Spleen (tissue), 11 donors: ENCODE measurements around the gene ENKD1. TPM values are rescaled to one million over a fixed set of nuclear protein-coding genes. Genes with fewer than 3 reads are reported as not detected.

Experiments used
- DNase-seq: peaks from one replicate; pipeline ENCODE4 v3.0.0-alpha.2; 2020
- H3K27ac ChIP-seq, 8 donors: fragments of 200-600 bp; sonication (generic) in 7 of 8; 1 replicate in 4 of 8; 2 replicates in 4 of 8; pipeline versions ENCODE4 v1.5.0 to v1.8.0; 2016 to 2021; ENCODE audit warnings: inconsistent platforms in 4 of 8, mild to moderate bottlenecking in 4 of 8, moderate library complexity in 1 of 8
- H3K27me3 ChIP-seq, 7 donors: fragments of 200-600 bp; sonication (generic) in 6 of 7; replicated peaks in 1 of 7; 1 replicate in 4 of 7; 2 replicates in 3 of 7; pipeline versions ENCODE4 v1.5.0 to v1.8.0; 2016 to 2021; ENCODE audit warnings: inconsistent platforms in 3 of 7, mild to moderate bottlenecking in 1 of 7
- H3K36me3 ChIP-seq, 6 donors: fragments of 200-600 bp; sonication (generic) in 5 of 6; 1 replicate in 4 of 6; 2 replicates in 2 of 6; pipeline versions ENCODE4 v1.5.0 to v1.8.0; 2016 to 2021; ENCODE audit warnings: inconsistent platforms in 2 of 6
- H3K4me1 ChIP-seq, 6 donors: fragments of 200-600 bp; sonication (generic) in 5 of 6; 1 replicate in 3 of 6; 2 replicates in 3 of 6; pipeline versions ENCODE4 v1.5.0 to v1.8.0; 2016 to 2021; ENCODE audit warnings: inconsistent platforms in 3 of 6
- H3K4me3 ChIP-seq, 8 donors: fragments of 200-600 bp; sonication (generic) in 7 of 8; 1 replicate in 4 of 8; 2 replicates in 4 of 8; pipeline versions ENCODE4 v1.5.0 to v1.8.0; 2016 to 2021; ENCODE audit warnings: inconsistent platforms in 4 of 8, mild to moderate bottlenecking in 4 of 8, moderate library complexity in 2 of 8
- H3K9me3 ChIP-seq, 8 donors: fragments of 200-600 bp; sonication (generic) in 7 of 8; 1 replicate in 4 of 8; 2 replicates in 4 of 8; pipeline versions ENCODE4 v1.5.0 to v1.8.0; 2016 to 2021; ENCODE audit warnings: inconsistent platforms in 4 of 8
- POLR2A ChIP-seq, 3 donors: fragments of 450-650 bp; IDR thresholded peaks; one replicate each; pipeline ENCODE4 v1.5.1; 2017; ENCODE audit warnings: antibody characterized with exemption in 3 of 3, mild to moderate bottlenecking in 1 of 3
- POLR2AphosphoS5 ChIP-seq, 3 donors: sonication (generic); formaldehyde crosslinking; IDR thresholded peaks; one replicate each; pipeline ENCODE4 v1.5.1; 2017; ENCODE audit warnings: antibody characterized with exemption in 3 of 3
- WGBS, 5 donors: extraction: QIAGEN DNeasy Blood & Tissue Kit in 3 of 5; methylation state at CpG; one replicate each; pipeline versions ENCODE4 v1.1.5 to v1.1.7; 2013 to 2018; 5-methylcytosine and 5-hydroxymethylcytosine counted together
- intact Hi-C: fragments of 100-400 bp; cut with DNase I; formaldehyde crosslinking; loops from one replicate; pipeline ENCODE4 v1.15.0; 2023; ENCODE audit warnings: low total_unique reads
- polyA plus RNA-seq, 3 donors: library from polyadenylated mRNA; stranded (reverse); fragments of 200-250 nt; gene quantifications; one replicate each; pipeline ENCODE4 v1.2.1, GENCODE V29; 2013
- total RNA-seq, 7 donors: library from RNA; depleted of rRNA in 3 of 7; stranded (reverse); fragments of >200 nt in 3 of 7; fragmentation: NEBNext Ultra II Directional in 4 of 7; extraction: Animal tissue kit (Norgen Biotek cat#: 25700) in 4 of 7; gene quantifications; one replicate each; pipeline versions ENCODE4 v1.1.0 to v1.2.1, GENCODE V29; 2016 to 2021
- TF ChIP-seq, protein P1 (sequence below), 11 experiments: fragments of 200-600 bp in 7 of 11; fragments of 450-650 bp in 4 of 11; sonication (generic) in 4 of 11; IDR thresholded peaks in 8 of 11; conservative IDR thresholded peaks in 3 of 11; 1 replicate in 7 of 11; 2 replicates in 4 of 11; pipeline versions ENCODE4 v1.4.0 to v1.8.0; 2016 to 2021; ENCODE audit warnings: antibody characterized with exemption in 11 of 11, inconsistent platforms in 4 of 11, mild to moderate bottlenecking in 1 of 11
- donor health status: healthy with polysubstance abuse.
- donor health status: DM: no; HTN: no; CAD: no; lungs with moderate emphysema.
- donor health status: DM: no; HTN: no; CAD: no.
- donor health status: Bipolar disorder and iron deficiency.
- donor health status: healthy.
- donor health status: DM: no; HTN: no; CAD: no.
- donor health status: DM: yes; HTN: yes; CAD: no.

The ENKD1 gene
- total and polyA plus RNA-seq, 10 donors, result 9.2 to 21.6 (median 12.2) TPM

DNA sequence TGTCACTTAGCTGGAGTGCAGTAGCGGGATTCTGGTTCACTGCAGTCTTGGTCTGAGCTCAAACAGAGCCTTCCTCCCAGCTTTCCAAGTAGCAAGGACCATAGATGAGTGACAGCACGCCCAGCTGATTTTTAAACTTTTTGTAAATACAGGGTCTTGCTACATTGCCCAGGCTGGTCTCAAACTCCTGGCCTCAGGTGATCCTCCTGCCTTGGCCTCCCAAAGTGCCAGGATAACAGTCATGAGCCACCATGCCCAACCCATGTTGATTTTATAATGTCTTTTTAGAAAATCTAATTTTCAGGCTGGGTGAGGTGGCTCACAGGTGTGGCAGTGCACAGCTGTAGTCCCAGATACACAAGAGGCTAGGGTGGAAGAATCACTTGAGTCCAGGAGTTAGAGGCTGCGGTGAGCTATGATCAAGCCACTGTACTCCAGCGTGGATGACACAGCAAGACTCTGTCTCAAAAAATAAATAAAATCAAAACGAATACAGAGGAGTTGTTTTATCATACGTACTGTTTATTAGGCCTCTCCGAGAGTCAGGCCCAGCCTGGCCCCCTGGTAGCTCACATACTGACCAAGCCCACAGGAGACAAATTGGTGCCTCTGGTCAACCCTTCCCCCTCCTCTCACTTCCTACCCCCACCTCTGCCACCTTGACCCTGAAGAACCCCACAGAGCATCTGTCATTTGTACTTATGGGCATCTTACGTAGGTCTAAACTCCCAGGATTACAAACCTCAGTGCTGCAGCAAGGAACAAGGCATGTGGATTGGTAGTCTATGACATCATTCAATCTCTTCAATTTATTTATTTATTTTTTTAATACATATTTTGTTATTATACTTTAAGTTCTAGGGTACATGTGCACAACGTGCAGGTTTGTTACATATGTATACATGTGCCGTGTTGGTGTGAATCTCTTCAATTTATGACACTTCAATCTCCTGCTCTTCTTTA lies 13.7 kb upstream of the ENKD1 start:
- Histone ChIP-seq H3K4me3 (no peak overlapping the region), H3K27ac (peak overlapping the region in 1 of 8 donors; percentile 24), H3K27me3 (no peaks in the 10 kb centered on the region), H3K36me3 (peaks cover 0 to 76% (median 17%) of the 10 kb centered on the region in 6 donors), H3K9me3 (no peaks in the 10 kb centered on the region), H3K4me1 (peaks cover 0 to 56% (median 37%) of the 10 kb centered on the region in 6 donors)
- peak; percentile 10 for DNase-seq
- WGBS, 5 donors, result 93 to 97% (median 95%) methylated on average over 10 of the region's 10 CpGs
- intact Hi-C loops, result loop anchor here (10.0 kb wide), 1 partner anchor 245 kb away; no protein-coding TSS in a partner anchor
- TF ChIP-seq POLR2A (IDR thresholded peaks at IDR 0.05) (no peak), POLR2AphosphoS5 (IDR thresholded peaks at IDR 0.05) (no peak)

DNA sequence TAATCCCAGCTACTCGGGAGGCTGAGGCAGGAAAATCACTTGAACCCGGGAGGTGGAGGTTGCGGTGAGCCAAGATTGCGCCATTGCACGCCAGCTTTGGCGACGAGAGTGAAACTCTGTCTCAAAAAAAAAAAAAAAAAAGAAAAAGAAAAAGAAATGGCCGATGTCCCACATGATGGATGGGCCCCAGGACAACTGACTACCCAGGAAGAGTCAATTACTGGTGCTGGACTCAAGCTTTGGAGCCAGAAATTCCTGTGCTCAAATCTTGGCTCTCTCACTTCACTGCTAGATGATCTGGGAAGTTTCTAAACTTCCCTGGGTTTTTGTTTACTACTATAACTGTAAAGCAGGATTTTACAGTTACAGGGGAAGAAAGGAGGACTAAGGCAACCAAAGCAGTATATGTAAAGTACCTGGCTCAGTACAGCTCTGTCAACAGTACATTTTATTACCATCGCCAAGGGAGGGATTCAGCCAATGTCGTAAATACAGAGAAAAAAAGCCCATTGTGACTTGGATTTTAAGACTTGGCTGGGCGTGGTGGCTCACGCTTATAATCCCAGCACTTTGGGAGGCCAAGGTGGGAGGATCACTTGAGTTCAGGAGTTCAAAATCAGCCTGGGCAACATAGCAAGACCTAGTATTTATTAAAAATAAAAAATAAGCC lies 11.9 kb upstream of the ENKD1 start:
- Histone ChIP-seq H3K9me3 (no peaks in the 10 kb centered on the region), H3K4me1 (peaks cover 10 to 56% (median 43%) of the 10 kb centered on the region in 6 donors), H3K27me3 (no peaks in the 10 kb centered on the region), H3K27ac (peak overlapping the region in 4 of 8 donors; percentile 71 to 94 (median 80)), H3K4me3 (no peak overlapping the region), H3K36me3 (peaks cover 0 to 66% (median 13%) of the 10 kb centered on the region in 6 donors)
- intact Hi-C loops, result loop anchor here (10.0 kb wide), 1 partner anchor 246 kb away; no protein-coding TSS in a partner anchor
- TF ChIP-seq, protein P1, sequence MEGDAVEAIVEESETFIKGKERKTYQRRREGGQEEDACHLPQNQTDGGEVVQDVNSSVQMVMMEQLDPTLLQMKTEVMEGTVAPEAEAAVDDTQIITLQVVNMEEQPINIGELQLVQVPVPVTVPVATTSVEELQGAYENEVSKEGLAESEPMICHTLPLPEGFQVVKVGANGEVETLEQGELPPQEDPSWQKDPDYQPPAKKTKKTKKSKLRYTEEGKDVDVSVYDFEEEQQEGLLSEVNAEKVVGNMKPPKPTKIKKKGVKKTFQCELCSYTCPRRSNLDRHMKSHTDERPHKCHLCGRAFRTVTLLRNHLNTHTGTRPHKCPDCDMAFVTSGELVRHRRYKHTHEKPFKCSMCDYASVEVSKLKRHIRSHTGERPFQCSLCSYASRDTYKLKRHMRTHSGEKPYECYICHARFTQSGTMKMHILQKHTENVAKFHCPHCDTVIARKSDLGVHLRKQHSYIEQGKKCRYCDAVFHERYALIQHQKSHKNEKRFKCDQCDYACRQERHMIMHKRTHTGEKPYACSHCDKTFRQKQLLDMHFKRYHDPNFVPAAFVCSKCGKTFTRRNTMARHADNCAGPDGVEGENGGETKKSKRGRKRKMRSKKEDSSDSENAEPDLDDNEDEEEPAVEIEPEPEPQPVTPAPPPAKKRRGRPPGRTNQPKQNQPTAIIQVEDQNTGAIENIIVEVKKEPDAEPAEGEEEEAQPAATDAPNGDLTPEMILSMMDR (IDR thresholded peaks at IDR 0.05 in 8 of 11, conservative IDR thresholded peaks at IDR 0.05 in 3 of 11), result no peak
- TF ChIP-seq POLR2A (IDR thresholded peaks at IDR 0.05), result no peak
- TF ChIP-seq POLR2AphosphoS5 (IDR thresholded peaks at IDR 0.05), result no peak
- DNase-seq, result peak; percentile 19
- 83 to 94% (median 89%) methylated on average over 12 of the region's 12 CpGs for WGBS, 5 donors

DNA sequence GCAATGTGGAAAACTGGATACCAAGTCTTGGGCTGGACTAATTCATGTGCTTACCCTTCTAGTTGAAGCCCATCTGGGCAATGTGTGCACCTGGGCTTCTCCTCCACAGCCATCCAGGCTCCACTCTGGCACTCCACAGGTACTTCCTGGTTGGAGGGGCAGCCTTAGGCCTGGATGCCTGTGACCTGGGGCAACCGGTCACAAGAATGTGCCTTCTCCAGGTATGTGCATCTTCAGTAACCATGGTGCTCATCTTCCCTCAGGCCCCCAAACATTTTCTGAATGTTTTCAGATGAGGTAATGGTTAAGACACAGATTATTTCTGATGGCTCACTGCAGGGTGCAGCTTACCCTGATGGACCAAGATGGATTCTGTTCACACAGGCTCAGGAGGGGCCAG lies 11.2 kb upstream of the ENKD1 start:
- H3K4me3 ChIP-seq, result no peak overlapping the region
- DNase-seq, result peak; percentile 55
- 96 to 100% (median 100%) methylated on average over 1 of the region's 1 CpG for WGBS, 5 donors
- no peaks in the 10 kb centered on the region for H3K27me3 ChIP-seq
- H3K36me3 ChIP-seq, result peaks cover 0 to 58% (median 9%) of the 10 kb centered on the region in 6 donors
- TF ChIP-seq, protein P1 (IDR thresholded peaks at IDR 0.05 in 8 of 11, conservative IDR thresholded peaks at IDR 0.05 in 3 of 11), result no peak
- TF ChIP-seq POLR2A (IDR thresholded peaks at IDR 0.05) (no peak), POLR2AphosphoS5 (IDR thresholded peaks at IDR 0.05) (no peak)
- no peaks in the 10 kb centered on the region for H3K9me3 ChIP-seq
- intact Hi-C loops, result loop anchor here (10.0 kb wide), 1 partner anchor 247 kb away; no protein-coding TSS in a partner anchor
- H3K27ac ChIP-seq, result peak overlapping the region in 5 of 8 donors; percentile 61 to 94 (median 73)
- peaks cover 18 to 58% (median 50%) of the 10 kb centered on the region in 6 donors for H3K4me1 ChIP-seq

DNA sequence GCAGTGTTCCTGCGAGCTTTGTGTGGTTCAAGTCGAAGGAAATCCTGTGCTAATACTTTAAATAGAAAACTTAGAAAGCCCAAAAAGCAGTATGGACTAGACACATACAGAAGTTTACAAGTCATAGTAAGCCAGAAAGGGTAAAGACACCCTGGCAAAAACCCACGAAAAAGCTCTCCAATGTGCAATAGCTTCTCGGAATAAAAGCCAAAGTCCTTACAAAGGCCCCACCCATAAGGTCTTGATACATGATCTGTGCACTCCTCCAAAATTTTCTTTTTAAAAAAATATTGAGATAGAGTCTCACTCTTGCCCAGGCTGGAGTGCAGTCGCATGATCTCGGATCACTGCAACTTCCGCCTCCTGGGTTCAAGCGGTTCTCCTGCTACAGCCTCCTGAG lies 10.4 kb upstream of the ENKD1 start:
- H3K27me3 ChIP-seq, result no peaks in the 10 kb centered on the region
- TF ChIP-seq POLR2A (IDR thresholded peaks at IDR 0.05) (no peak), POLR2AphosphoS5 (IDR thresholded peaks at IDR 0.05) (no peak)
- TF ChIP-seq, protein P1 (IDR thresholded peaks at IDR 0.05 in 8 of 11, conservative IDR thresholded peaks at IDR 0.05 in 3 of 11), result no peak
- peaks cover 18 to 66% (median 56%) of the 10 kb centered on the region in 6 donors for H3K4me1 ChIP-seq
- no peak overlapping the region for H3K4me3 ChIP-seq
- intact Hi-C loops, result loop anchor here (10.0 kb wide), 1 partner anchor 248 kb away; no protein-coding TSS in a partner anchor
- 65 to 73% (median 69%) methylated on average over 8 of the region's 8 CpGs for whole genome bisulfite sequencing, 5 donors
- H3K27ac ChIP-seq, result peak overlapping the region in 6 of 8 donors; percentile 29 to 94 (median 72)
- peaks cover 0 to 50% (median 9%) of the 10 kb centered on the region in 6 donors for H3K36me3 ChIP-seq
- H3K9me3 ChIP-seq, result no peaks in the 10 kb centered on the region
- peak; percentile 12 for DNase-seq
